GM10266 (cell line): Measurements from ENCODE around the gene PLAGL2.

ENCODE experiments used
- DNase-seq: peaks from one replicate; pipeline ENCODE4 v3.0.0; 2012; ENCODE audit errors: extremely low spot score
- TF ChIP-seq, protein P1 (sequence below): IDR thresholded peaks from 2 replicates; pipeline ENCODE4 v1.5.1; 2012; ENCODE audit warnings: mild to moderate bottlenecking, low read depth; ENCODE audit not compliant: control insufficient read depth, insufficient read depth; ENCODE audit errors: missing control alignments

The PLAGL2 gene

DNA sequence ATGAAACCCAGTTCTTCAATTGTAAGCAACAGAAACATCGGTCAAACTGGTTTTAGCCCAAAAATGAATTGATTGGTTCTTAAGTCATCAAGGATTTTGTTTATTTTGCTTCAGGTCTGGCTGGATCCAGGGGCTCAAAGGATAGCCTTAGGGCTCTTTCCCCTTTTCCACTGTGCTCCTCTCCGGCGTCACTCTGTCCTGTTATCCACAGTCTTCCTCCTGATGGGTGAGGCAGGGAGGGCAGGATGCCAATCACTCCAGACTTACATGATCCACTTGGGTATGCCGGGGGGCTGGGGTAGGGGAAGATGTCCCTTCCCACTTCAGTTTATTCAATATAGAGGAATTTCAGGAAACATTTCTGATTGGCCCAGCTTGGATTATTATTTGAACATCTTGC lies 40.0 kb downstream of the PLAGL2 start:
- TF ChIP-seq, protein P1, sequence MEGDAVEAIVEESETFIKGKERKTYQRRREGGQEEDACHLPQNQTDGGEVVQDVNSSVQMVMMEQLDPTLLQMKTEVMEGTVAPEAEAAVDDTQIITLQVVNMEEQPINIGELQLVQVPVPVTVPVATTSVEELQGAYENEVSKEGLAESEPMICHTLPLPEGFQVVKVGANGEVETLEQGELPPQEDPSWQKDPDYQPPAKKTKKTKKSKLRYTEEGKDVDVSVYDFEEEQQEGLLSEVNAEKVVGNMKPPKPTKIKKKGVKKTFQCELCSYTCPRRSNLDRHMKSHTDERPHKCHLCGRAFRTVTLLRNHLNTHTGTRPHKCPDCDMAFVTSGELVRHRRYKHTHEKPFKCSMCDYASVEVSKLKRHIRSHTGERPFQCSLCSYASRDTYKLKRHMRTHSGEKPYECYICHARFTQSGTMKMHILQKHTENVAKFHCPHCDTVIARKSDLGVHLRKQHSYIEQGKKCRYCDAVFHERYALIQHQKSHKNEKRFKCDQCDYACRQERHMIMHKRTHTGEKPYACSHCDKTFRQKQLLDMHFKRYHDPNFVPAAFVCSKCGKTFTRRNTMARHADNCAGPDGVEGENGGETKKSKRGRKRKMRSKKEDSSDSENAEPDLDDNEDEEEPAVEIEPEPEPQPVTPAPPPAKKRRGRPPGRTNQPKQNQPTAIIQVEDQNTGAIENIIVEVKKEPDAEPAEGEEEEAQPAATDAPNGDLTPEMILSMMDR: no peak
- DNase-seq: no peak

DNA sequence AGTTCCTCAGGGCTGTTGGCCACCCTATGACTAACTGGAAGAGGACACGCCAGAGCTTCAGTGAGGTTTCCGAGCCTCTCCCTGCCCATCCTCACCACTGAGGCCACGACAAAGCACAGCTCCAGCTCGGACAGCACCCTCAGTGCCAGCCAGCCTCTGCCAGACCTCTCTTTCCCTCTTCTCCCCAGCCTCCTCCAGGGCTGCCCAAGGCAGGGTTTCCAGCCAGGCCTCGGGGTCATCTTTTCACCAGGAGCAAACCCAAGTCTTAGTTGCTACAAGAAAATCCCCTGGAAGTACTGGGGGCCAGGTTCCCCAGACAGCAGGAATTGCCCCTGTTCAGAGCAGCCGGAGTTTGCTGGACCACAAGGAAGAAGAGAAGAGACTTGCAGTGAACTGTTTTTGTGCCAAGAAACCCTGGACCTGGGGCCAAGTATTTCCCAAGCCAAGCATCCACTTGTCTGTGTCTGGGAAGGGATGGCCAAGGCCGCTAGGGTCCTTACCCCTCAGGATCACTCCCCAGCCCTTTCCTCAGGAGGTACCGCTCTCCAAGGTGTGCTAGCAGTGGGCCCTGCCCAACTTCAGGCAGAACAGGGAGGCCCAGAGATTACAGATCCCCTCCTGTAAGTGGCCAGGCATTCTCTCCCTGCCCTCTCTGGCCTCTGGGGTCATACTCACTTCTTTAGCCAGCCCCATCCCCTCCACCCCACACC lies 41.6 kb downstream of the PLAGL2 start:
- DNase-seq: no peak
- TF ChIP-seq, protein P1: no peak

GRCh38 chr20:32164984-32165735 lies 42.4 kb downstream of the PLAGL2 start:
- no peak for DNase-seq
- TF ChIP-seq, protein P1: no peak

- TF ChIP-seq, protein P1: no peak
- no peak for DNase-seq
Measured at GRCh38 chr20:32163951-32164350, 43.6 kb downstream of the PLAGL2 start.

DNA sequence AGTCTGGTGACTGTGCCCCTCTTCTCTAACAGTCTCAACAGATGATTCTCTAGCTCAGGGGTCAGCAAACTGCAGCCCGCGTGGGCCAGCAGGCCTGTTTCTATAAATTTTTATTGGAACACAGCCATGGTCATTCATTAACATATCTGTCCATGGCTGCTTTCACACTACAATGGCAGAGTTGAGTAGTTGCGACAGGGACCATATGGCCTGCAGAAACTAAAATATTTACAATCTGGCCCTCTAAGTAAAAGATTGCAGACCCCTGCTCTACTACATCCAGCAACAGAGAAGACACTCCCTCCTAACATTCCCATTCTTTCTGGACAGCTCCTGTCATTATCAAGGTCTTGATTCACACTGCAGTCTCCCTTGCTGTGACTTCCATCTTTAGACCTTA lies 45.2 kb downstream of the PLAGL2 start:
- TF ChIP-seq, protein P1: no peak
- DNase-seq: no peak

DNA sequence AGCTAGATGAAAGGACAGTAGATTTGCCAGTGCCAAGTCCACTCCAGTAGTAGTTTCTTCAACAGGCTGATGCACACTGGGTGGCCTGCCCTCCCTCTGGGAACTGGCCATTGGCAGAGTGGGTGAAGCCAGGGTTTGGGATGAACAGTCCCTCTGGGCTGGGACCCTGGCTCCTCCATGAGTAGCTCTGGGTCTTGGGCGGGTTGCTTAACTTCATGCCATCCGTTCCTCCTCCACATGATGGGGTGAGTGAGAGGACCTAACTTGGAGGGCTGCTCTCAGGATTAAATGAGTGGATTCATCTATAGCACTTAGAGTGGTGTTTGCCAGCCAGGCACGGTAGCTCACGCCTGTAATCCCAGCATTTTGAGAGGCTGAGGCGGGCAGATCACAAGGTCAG lies 47.2 kb downstream of the PLAGL2 start:
- TF ChIP-seq, protein P1: no peak
- DNase-seq: no peak

- no peak for DNase-seq
Measured at GRCh38 chr20:32159766-32160221, 47.7 kb downstream of the PLAGL2 start.

More at GRCh38 chr20:32159766-32160221, 47.7 kb downstream of the PLAGL2 start:
- TF ChIP-seq, protein P1: no peak
